OCI-LY1 (cell line): Measurements from ENCODE around the gene CCDC116.

Experiments
- CTCF ChIP-seq: fragments of 200-600 bp; sonication (generic), shearing (Covaris generic); IDR thresholded peaks from 2 replicates; pipeline ENCODE4 v1.5.1; 2017; ENCODE audit warnings: mild to moderate bottlenecking, antibody characterized with exemption, low read length, moderate library complexity, mixed read lengths
- EZH2 ChIP-seq: fragments of 200-600 bp; sonication (generic), shearing (Covaris generic); IDR thresholded peaks from 2 replicates; pipeline ENCODE4 v1.8.0; 2017; ENCODE audit warnings: borderline replicate concordance, mixed run types, mild to moderate bottlenecking, antibody characterized with exemption, low read length, moderate library complexity, mixed read lengths

DNA sequence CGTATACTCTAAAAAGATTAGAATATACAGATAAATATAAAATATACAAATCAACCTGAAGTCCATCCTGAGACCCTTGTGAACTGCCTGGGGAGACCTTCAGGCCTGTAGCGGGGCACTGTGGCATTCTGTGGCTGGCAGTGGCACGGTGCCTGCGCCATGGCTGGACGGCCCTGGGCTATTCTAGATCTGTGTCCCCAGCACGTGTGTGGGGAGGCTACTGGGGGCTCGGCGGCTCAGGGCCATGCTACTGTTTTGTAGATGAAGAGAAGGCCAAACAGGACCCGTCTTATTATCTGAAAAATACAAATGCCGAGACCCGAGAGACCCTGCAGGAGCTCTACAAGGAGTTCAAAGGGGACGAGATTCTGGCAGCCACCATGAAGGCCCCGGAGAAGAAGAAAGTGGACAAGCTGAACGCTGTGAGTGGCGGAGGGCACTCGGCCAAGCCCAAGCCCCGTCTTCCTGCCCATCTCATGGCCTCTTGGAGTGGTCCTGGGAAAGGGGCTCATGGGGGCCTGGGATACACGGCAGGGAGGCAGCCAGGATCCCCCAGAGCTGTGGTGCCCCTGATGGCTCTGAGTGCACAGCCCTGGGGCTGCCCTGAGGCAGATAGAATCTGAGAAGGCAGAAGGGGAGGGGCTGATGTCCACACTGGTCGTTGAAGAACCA lies 52.1 kb downstream of the CCDC116 start:
- TF ChIP-seq CTCF (no peak), EZH2 (no peak)
